ENCODE measurements around the gene C19orf25.

DNA sequence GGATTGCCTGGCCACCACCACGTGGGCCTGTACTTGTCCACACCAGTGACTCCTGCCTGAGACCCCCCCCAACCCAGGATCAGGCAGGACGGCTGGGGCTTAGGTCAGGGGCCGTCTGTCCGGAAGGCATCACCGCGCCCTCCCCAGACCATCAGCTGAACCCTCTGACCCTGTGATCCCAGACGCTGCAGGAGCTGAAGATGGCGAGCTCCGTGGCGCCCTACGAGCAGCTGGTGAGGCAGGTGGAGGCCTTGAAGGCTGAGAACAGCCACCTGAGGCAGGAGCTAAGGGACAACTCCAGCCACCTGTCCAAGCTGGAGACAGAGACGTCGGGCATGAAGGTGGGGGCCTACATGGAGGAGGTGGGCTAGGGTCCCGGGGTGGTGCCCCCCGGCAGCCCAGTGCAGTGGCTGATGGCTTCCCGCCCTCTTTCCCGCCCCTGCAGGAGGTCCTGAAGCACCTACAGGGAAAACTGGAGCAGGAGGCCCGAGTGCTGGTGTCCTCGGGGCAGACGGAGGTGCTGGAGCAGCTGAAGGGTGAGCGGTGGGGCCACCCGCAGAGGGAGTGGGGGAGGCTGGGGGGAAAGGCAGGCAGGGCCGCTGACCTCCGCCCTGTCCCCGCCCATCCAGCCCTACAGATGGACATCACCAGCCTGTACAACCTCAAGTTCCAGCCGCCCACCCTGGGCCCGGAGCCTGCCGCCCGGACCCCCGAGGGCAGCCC, 26.1 kb downstream of the C19orf25 start:
- TF ChIP-seq, protein P1, sequence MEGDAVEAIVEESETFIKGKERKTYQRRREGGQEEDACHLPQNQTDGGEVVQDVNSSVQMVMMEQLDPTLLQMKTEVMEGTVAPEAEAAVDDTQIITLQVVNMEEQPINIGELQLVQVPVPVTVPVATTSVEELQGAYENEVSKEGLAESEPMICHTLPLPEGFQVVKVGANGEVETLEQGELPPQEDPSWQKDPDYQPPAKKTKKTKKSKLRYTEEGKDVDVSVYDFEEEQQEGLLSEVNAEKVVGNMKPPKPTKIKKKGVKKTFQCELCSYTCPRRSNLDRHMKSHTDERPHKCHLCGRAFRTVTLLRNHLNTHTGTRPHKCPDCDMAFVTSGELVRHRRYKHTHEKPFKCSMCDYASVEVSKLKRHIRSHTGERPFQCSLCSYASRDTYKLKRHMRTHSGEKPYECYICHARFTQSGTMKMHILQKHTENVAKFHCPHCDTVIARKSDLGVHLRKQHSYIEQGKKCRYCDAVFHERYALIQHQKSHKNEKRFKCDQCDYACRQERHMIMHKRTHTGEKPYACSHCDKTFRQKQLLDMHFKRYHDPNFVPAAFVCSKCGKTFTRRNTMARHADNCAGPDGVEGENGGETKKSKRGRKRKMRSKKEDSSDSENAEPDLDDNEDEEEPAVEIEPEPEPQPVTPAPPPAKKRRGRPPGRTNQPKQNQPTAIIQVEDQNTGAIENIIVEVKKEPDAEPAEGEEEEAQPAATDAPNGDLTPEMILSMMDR (IDR thresholded peaks at IDR 0.05; ENCODE audit: insufficient read depth, low read length): no peak
- TF ChIP-seq, protein P2, sequence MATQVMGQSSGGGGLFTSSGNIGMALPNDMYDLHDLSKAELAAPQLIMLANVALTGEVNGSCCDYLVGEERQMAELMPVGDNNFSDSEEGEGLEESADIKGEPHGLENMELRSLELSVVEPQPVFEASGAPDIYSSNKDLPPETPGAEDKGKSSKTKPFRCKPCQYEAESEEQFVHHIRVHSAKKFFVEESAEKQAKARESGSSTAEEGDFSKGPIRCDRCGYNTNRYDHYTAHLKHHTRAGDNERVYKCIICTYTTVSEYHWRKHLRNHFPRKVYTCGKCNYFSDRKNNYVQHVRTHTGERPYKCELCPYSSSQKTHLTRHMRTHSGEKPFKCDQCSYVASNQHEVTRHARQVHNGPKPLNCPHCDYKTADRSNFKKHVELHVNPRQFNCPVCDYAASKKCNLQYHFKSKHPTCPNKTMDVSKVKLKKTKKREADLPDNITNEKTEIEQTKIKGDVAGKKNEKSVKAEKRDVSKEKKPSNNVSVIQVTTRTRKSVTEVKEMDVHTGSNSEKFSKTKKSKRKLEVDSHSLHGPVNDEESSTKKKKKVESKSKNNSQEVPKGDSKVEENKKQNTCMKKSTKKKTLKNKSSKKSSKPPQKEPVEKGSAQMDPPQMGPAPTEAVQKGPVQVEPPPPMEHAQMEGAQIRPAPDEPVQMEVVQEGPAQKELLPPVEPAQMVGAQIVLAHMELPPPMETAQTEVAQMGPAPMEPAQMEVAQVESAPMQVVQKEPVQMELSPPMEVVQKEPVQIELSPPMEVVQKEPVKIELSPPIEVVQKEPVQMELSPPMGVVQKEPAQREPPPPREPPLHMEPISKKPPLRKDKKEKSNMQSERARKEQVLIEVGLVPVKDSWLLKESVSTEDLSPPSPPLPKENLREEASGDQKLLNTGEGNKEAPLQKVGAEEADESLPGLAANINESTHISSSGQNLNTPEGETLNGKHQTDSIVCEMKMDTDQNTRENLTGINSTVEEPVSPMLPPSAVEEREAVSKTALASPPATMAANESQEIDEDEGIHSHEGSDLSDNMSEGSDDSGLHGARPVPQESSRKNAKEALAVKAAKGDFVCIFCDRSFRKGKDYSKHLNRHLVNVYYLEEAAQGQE (IDR thresholded peaks at IDR 0.05; ENCODE audit: insufficient replicate concordance, low read depth): no peak
